GM21381 (cell line): ENCODE data around the gene MPP1.
"Not testable (repeated sequence)": the region's sequence is repeated elsewhere in the genome, so short reads cannot be mapped to it uniquely, and the experiment has no call there.

Source experiments
- ATAC-seq: cut with Tn5 transposase; IDR thresholded peaks from one replicate; pipeline ENCODE4 v1.9.1; 2021; ENCODE audit warnings: mild to moderate bottlenecking, moderate library complexity; ENCODE audit not compliant: unreplicated experiment

Gene MPP1

DNA sequence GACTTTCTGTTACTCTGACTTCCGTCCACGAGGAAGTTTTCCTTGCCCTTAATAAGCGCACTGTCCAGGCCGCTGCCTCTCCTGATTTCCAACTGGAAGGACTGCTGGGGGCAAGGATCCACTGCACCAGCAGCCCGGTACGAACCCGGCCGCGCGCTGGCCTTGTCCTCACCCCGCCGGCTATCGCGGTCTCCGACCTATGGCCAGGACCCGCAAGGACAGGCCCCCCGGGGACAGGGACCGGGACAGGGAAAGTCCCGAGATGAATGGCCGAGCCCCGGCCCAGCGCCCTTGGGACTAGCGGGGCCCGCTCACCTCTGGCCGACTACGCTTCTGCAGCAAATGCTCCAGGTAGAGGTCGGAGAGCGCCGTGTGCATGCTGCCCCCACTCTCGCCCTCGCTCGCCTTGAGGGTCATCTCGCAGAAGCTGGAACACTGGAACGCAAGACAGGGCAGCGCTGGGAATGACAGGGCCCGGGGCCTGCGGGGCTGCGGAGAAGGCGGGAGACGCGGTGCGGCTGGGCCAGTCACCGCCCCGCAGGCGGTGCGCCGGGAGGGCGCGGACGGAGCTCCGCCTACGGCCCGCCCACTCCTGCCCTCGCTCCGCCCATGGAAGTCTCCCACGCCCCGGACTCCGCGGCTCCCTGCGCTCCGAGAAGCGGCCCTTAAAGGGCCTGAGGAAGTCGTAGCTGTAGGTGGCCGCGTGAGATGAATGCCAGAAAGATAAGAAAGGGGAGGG lies at the start of gene MPP1:
Gene MPP1, minus strand, starts transcription at position 529 of the 739 bp plus-strand sequence. Its CDS starts 112 bp downstream, at position 417.
- ATAC-seq: peak; percentile 93

DNA sequence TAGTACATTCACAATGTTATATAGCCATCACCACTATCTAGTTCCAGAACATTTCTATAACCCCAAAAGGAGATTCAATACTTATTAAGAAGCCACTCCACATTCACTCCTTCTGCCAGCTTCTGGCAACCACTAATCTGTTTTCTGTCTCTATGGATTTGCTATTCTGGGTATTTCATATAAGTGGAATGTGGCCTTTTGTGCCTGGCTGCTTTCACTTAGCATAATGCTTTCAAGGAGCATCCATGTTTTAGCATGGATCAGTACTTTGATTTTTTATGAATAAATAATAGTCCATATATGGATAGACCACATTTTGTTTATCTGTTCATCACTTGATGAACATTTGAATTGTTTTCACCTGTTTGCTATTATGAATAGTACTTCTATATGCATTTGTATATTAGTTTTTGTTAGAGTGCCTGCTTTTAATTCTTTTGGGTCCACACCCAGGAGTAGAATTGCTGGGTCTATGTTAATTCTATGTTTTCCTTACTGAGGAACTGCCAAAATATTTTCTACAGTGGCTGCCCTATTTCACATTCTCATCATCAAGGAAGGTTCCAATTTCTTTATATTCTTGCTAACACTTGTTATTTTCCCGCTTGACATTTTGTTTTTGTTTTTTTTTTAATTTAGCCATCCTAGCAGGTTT lies 45.8 kb upstream of the MPP1 start:
- ATAC-seq: no peak

DNA sequence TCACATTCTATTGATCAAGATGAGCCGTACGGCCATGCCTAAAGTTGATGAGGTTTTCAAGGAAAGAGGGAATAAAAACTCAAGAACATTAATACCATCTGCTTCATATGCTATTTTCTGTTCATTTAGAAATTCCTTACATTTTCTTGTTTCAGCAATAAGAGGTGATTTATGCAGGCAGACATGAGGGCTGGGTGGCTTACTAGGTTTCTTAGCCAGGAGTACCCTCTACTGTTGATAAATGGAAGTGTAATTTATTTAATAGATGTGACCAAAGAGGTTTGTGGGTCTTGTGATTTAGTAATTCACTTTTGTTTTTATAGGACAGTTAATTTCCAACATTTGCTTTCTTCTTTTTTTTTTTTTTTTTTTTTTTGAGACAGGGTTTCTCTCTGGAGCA lies 35.6 kb upstream of the MPP1 start:
- no peak for ATAC-seq

DNA sequence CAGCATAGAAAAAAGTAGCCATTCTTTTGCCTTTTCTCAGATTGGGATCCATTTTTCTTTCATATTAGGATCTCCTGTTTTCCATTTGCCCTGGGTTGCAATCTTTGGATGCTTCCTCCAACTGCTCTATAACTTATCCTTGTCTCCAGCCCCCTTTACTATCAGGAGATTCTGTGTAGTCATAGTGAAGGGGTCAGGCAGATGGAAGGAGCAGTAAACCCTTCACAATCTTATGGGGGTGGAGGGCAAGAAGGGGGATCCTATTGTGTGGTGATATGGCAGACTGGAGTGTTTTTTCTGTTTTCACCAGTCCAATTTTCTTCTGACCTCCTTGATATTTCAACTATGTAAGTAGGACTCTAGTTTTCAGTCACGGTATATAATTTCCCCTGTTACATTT lies 30.9 kb upstream of the MPP1 start:
- no peak for ATAC-seq

DNA sequence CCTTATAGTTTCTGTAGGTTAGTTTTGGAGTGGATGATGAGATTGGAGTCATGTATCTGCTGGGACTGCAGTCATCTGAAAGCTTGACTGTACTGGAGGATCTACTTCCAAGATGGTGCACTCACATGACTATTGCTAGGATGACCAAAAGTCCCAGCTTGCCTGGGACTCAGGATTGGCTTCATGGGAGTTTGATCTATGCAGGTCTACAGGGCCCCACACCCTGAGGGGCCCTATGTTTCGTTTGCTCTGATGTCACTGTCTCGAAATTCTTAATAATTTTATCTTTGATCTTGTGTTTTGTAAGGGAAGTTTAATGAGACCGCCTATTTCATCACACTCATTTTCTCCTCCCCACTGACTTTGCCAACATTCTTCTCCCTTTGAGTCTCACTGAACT lies 29.3 kb upstream of the MPP1 start, which contains the start of gene SMIM9:
Gene SMIM9, minus strand, starts transcription at position 101 of the 400 bp plus-strand sequence. CDS start 3,806 bp downstream, outside the sequence.
- ATAC-seq: no peak

DNA sequence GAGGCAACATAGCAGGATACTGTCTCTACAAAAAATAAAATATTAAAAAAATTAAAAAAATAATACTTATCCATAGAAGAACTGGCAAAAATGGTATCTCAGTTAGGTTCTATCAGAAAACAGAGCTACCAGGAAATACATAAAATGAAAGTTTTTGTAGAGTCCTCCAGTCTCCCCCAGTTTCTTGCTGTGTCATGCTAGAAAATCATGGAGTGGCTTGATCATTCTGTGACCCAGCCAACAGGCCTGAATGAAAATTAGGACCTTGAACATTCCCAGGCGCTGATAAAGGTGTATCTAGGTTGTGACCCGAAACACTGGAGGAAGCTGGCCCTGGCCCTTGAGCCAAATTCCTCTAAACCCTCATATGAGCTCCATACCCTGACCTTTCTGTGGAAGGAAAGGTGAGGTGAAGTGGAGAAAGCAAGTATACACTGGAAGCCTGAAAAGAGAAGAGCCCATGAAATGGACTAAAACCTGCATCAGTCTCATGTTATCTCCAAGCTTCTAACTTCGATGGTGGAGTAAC lies 28.5 kb upstream of the MPP1 start:
- no peak for ATAC-seq

DNA sequence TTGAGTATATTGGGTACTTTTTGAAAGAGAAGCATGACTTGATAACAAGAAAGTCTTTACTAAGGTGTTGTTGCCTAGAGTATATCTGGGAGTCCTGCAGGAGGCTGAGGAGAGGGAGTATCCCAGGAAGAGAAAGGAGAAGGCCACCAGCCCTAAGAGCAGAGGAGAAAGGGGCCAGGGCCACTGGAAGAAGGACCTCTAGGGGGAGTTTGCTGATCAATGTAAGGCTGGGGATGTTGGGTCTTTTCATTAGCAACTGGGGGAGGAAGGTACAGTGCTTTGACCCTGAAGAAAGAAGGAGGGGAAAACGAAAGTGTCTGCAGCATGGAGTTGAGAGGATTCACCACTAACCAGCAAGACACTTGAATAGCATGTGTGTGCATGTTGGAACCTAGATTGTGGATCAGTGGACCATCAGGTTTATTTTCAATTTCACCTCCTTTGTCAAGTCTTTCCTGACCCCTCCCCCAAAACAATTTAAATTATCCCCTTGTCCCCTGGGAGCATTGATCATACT lies 24.7 kb upstream of the MPP1 start:
- ATAC-seq: no peak

DNA sequence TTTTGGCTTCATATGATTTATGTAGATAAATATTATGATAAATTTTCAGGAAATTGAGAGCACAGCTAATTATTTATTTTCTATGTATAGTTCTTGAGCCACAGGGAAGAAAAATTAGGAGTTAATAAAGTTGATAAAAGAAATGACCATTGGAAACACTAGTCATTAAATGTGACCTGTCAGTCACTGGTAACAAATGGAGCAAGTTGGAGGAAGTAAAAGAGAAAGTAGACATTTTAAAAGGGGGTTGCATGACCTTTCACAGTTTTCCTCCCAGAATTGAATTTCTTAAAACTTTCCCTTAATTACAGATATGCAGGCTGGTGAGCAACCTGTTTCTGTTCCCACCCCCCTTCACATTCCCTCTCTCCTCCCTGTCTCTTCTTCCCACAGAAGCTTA lies 23.8 kb upstream of the MPP1 start:
- no peak for ATAC-seq

DNA sequence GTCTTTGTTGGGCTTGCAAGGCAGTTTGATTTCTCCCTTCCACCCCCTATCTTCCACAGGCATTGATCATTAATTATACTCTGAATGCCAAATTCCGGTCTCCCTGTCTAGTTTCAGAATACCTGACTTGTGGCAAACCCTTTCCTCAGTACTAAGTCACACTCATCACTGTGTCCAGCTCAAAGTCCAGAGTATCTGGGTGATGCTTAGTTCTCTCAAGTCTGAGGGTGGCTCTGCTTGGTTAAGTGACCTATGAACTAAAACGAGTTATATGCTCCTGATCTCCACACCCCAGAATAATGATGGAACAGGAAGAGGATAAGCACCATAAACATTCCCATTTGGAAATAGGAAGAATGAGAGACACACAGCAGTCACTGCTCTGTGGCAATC lies 22.7 kb upstream of the MPP1 start:
- peak; percentile 16 for ATAC-seq

DNA sequence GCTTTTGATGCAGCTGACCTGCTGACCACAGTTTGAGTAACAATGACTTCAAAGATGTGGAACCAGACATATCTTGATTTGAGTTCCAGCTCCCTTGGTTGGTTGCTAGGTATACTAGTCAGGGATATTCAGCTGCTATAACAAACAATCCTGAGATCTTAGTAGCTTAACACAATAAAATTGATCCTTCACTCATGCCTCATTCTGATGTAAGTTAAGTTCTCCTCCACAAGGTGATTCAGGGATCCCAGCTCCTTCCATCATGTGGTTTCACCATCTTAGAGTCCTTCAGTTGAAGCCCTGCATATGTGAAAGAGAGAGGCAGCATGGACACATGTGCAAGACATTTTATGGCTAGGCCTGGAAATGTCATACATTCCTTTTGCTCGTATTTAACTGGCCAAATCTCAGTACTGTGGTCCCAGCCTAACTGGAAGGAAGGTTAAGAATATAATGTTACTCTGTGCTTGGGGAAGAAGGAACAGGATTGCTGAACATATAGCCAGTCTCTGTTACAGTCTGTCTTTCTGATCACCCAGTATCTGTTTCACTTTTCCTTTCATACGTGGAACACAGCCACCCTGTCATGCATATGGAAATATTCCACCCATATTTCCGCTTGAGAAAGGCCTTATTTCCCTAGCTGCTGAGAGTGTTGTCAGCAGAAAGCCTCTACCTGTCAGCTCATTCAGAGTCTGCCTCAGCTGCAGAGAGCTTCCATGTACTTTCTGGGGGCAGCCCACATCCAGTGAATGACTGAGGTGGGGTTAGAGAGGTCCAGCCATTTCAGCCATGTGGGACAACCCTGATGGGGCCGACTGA lies 22.1 kb upstream of the MPP1 start:
- ATAC-seq: peak; percentile 89

DNA sequence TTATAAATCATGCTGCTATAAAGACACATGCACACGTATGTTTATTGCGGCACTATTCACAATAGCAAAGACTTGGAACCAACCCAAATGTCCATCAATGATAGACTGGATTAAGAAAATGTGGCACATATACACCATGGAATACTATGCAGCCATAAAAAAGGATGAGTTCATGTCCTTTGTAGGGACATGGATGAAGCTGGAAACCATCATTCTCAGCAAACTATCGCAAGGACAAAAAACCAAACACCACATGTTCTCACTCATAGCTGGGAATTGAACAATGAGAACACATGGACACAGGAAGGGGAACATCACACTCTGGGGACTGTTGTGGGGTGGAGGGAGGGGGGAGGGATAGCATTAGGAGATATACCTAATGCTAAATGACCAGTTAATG lies 20.3 kb upstream of the MPP1 start:
- not testable (repeated sequence) for ATAC-seq

DNA sequence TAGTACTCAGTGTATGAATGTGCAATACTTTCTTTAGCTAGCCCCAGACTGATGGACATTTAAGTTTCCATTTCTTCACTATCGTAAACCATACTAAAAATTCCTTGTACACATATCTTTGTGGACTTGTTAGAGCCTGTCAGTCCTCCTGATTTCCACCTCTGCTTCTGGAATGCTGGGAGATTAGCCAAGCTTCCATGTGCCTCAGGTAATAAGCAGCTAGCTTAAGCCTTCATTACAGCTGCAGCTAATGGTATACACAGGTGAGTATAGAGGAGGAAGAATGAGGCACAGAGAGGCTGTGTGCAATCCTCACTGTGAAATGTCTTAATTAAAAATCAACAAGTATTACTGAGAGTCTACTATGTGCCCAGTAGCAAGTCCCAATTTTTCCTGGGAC lies 19.4 kb upstream of the MPP1 start:
- no peak for ATAC-seq

DNA sequence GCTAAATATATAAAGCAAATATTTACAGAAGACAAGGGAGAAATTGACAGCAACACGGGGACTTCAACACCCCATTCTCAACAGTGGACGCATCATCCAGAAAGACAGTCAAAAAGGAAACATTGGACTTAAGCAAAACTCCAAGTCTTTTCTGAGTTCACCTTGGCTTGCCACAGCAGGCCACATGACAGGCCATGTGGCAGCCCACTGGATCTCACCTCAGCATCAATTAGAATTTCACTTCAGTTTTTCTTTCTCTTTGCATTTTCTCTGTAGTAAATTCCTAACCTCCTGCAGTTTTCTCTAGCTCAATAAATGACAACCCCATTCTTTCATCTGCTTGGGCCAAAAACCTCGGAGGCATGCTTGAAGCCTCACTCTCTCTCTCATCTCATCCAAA lies 16.7 kb upstream of the MPP1 start:
- no peak for ATAC-seq

DNA sequence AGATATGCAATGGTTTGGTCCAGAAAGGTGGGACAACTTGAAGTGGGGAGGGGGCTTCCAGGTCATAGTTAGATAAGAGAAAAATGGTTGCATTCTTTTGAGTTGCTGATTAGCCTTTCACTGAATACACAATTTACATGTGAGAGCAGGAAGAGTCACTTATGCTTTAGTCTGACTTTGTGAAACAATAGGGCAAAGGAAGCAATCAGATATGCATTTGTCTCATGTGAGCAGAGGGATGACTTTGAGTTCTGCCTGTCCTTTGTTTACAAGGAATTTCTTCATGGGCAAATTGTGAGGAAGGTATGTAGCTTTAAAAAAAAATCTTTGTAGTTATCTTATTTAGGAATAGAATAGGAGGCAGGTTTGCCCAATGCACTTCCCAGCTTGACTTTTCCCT lies 16.2 kb upstream of the MPP1 start:
- ATAC-seq: no peak

DNA sequence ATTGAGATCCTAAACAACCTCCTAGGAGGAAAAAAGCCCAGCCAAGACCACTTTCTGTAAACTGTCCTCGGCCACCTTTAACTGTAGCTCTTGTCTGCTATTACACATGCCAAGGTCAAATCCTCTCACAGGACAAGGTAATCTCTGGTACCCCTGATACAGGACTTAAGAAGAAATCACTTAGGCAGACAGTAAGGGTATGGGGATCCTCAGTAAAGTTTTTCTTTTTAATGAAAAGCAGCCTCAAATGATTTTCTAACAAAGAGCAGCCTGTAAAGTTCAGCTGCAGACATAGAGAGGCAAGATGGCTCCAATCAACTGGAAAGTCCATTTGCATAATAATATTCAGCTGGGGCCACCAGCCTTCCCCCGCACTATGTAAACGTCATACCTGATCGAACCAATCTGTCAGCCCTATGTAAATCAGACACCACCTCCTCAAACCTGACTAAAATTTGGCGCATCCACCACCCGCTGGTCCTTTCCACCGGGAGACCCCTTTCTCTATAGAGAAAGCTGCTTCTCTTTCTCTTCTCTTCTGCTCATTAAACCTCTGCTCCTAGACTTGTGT lies 14.6 kb upstream of the MPP1 start:
- ATAC-seq: peak; percentile 51

DNA sequence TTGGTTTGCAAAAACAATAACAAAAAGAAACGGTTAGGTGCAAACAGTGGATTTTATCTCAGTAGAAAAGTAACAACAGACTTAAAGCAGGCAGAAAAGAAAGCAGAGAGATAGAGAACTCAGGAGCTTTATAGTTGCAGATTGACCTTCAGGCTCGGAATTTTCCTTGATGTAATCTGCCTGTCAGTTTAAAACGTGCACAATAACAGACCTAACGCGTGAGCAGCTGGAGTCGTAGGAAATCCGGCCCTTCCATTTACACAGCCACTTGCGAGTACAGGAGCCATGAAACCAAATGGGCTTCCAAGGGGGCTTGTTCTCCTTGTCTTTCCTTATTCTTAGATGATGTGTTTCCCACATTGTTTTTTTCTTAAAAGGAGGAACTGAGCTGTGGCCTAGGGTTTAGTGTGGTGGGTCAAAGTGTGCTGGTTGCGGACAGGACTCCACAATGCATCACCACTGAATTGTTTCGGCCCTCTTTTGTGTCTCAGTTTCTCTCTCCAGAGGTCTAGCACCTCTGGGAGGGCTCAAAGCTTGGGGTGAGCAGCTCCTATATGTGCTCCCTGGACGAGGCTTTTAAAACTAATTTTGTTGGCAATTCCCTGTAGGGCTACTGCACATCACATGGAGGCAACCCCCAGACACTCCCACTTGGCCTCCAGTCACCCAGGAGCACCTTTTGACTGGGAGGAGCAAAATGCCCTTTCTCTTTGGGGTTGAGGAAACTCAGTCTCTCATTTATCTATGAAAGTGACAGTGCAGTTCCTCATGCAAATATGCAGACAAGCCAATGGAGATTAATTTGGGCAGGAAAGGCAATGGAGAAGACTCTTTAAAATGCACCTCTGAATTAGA lies 13.9 kb upstream of the MPP1 start:
- no peak for ATAC-seq

DNA sequence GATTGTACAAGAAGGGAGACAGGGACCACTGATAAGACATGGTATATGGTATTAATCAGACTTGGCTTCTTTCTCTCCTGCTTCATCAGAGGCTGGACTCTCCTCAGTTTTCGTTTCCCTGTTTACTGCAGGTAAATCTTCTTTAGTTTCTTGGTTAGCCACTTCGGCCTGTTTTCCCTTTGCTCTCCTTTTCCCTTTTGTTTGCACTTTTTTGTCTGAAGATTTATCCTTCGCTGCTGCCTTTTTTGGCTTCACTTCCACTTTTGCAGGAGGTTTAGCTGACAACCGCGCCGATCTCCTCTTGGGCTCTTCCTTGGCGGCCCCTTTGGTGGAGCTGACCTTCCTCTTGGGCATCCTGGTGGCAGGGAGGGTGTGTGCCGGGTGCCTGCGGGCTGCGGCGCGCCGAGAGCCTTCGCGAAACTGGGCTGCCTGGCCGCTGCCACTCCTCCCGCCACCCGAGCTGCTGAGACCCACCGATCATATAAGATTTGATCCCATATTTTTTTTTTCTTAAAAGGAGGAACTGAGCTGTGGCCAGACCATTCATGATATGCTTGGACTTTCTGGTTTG lies 11.8 kb upstream of the MPP1 start:
- not testable (repeated sequence) for ATAC-seq

DNA sequence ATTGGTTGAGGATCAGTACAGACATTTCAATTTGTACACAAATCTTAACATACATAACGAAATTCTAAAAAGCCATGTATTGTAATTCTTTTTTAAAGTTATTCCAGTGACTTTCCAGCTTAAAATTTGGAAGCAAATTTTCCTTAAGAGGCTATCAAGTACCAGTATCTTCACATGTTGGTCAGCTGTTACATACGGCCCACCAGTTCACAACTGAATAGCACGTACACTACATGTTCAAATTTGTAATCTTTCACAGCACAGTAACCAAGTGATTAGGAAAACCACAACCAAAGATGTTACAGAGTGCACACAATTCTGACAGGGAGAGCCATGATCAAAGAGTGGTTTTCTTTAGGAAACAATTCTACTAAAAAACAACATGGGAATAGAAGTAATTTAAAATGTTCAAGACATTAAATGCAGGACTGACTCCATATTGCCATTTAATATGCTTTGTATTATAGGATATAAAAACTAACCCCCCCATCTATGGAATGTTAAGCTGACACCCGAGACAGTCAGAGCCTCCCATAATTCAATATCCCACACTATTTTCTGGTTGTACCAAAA lies 11.1 kb upstream of the MPP1 start:
- ATAC-seq: not testable (repeated sequence)

DNA sequence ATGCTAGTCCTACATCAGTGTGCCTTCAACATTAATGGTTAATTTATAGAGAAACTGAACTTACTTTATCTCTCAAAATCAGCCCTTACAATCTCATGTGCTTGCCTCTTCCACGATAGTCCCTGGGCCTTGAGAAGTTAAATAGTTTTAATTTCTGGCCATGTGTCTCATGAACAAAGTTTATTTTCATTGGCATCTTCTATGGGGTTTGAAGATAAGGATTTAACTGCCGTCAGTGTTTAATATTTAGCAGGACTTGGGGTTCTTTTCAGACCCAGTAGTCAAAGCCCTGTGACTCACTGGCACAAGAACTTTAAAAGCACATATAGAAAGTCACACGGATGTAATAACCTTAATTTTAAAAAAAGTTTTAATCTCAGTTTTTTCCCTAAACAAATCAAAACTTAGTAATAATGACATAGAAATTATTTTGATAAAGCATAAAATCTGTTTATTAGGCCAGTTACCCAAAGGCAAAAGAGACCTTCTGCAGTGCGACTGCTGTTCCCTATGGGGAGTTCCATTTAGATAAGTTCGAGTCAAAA lies 10.1 kb upstream of the MPP1 start:
- no peak for ATAC-seq
